GM18907 (cell line): Measurements from ENCODE around the gene TMEM221.

Source experiments
- ATAC-seq: cut with Tn5 transposase; IDR thresholded peaks from one replicate; pipeline ENCODE4 v1.9.1; 2021; ENCODE audit warnings: mild to moderate bottlenecking, moderate library complexity; ENCODE audit not compliant: unreplicated experiment

Gene TMEM221

GRCh38 chr19:17406046-17406886, 42.2 kb downstream of the TMEM221 start:
- peak; percentile 28 for ATAC-seq

- peak; percentile 79 for ATAC-seq
Observed at GRCh38 chr19:17405250-17406045, 43.0 kb downstream of the TMEM221 start, which contains the start of gene BST2. TSS of gene BST2 (minus strand) at chr19:17405630. CDS start at chr19:17405575, 55 bp downstream.

GRCh38 chr19:17404621-17405249, 43.7 kb downstream of the TMEM221 start:
- peak; percentile 28 for ATAC-seq

- no peak for ATAC-seq
Observed at GRCh38 chr19:17404015-17404414, 44.5 kb downstream of the TMEM221 start.

GRCh38 chr19:17402982-17403855, 45.2 kb downstream of the TMEM221 start:
- no peak for ATAC-seq

- no peak for ATAC-seq
Observed at GRCh38 chr19:17401628-17402027, 46.8 kb downstream of the TMEM221 start.

GRCh38 chr19:17398902-17399527, 49.5 kb downstream of the TMEM221 start:
- ATAC-seq: no peak

GRCh38 chr19:17394891-17395415, 53.5 kb downstream of the TMEM221 start:
- ATAC-seq: no peak

- no peak for ATAC-seq
Observed at GRCh38 chr19:17393914-17394313, 54.6 kb downstream of the TMEM221 start, which contains the start of gene CCDC194. TSS of gene CCDC194 (minus strand) at chr19:17394196. CDS start at chr19:17394158, 38 bp downstream.

GRCh38 chr19:17393002-17393401, 55.5 kb downstream of the TMEM221 start:
- ATAC-seq: no peak

GRCh38 chr19:17391371-17392151, 56.9 kb downstream of the TMEM221 start:
- no peak for ATAC-seq

GRCh38 chr19:17390665-17391370, 57.6 kb downstream of the TMEM221 start:
- ATAC-seq: peak; percentile 81

GRCh38 chr19:17389957-17390664, 58.4 kb downstream of the TMEM221 start:
- no peak for ATAC-seq

- ATAC-seq: no peak
Observed at GRCh38 chr19:17389288-17389687, 59.2 kb downstream of the TMEM221 start.

GRCh38 chr19:17385878-17386611, 62.4 kb downstream of the TMEM221 start:
- ATAC-seq: no peak
